Stimulated activated CD8-positive, alpha-beta memory T cell treated with anti-CD3 and anti-CD28 coated beads, Interleukin-15, amount 100 ng/mL, for 48 hours (primary cell): ENCODE data around the gene FCSK.
"Not testable (repeated sequence)": the region's sequence is repeated elsewhere in the genome, so short reads cannot be mapped to it uniquely, and the experiment has no call there.

ENCODE experiments used
- DNase-seq, 2 donors: peaks; one replicate each; pipeline ENCODE4 v3.0.0-alpha.2; 2020; ENCODE audit warnings: low read depth in 2 of 2

Gene FCSK

GRCh38 chr16:70430667-70431536 lies 23.5 kb upstream of the FCSK start:
- DNase-seq, result no peak

GRCh38 chr16:70432356-70432722 lies 22.1 kb upstream of the FCSK start:
- DNase-seq, result no peak

- no peak for DNase-seq
These were observed 21.5 kb upstream of the FCSK start for GRCh38 chr16:70432723-70433457.

- no peak for DNase-seq
These were observed 20.8 kb upstream of the FCSK start for GRCh38 chr16:70433458-70434103.

GRCh38 chr16:70434484-70435260 lies 19.7 kb upstream of the FCSK start:
- DNase-seq, result no peak

GRCh38 chr16:70437017-70437581 lies 17.3 kb upstream of the FCSK start:
- no peak for DNase-seq

- DNase-seq, result no peak
These were observed 16.5 kb upstream of the FCSK start for GRCh38 chr16:70437582-70438557.

- DNase-seq, result no peak
These were observed 15.8 kb upstream of the FCSK start for GRCh38 chr16:70438585-70438968.

- peak; percentile 89 to 92 for DNase-seq
These were observed 15.2 kb upstream of the FCSK start, which contains the start of gene ST3GAL2 for GRCh38 chr16:70438969-70439862. ST3GAL2 (minus strand) TSS chr16:70439100; CDS start chr16:70398530, 40,570 bp downstream.

- DNase-seq, result no peak
These were observed 14.2 kb upstream of the FCSK start for GRCh38 chr16:70440009-70440692.

- DNase-seq, result no peak
These were observed 12.9 kb upstream of the FCSK start for GRCh38 chr16:70441406-70441990.

- no peak for DNase-seq
These were observed 12.1 kb upstream of the FCSK start for GRCh38 chr16:70442344-70442743.

GRCh38 chr16:70444249-70445063 lies 9.9 kb upstream of the FCSK start:
- DNase-seq, result no peak

GRCh38 chr16:70448075-70448474 lies 6.3 kb upstream of the FCSK start:
- no peak for DNase-seq

GRCh38 chr16:70450142-70451003 lies 4.0 kb upstream of the FCSK start:
- not testable (repeated sequence) for DNase-seq

- not testable (repeated sequence) for DNase-seq
These were observed 3.4 kb upstream of the FCSK start for GRCh38 chr16:70451004-70451340.
